HepG2 (cell line): ENCODE results near the gene PISD. TPM values are rescaled to one million over a fixed set of nuclear protein-coding genes. Genes with fewer than 3 reads are reported as not detected.

Experiments used
- ATF7 ChIP-seq, 2 experiments: fragments of 450-650 bp in 1 of 2; sonication (generic) in 1 of 2; formaldehyde crosslinking in 1 of 2; IDR thresholded peaks; 2 replicates each; pipeline versions ENCODE4 v1.4.0 to v1.6.1; 2016 to 2020; ENCODE audit warnings: antibody characterized with exemption in 1 of 2, mild to moderate bottlenecking in 1 of 2, missing genetic modification reagents in 1 of 2
- BORCS8-MEF2B ChIP-seq: sonication (generic); formaldehyde crosslinking; IDR thresholded peaks from 2 replicates; pipeline ENCODE4 v1.8.0; 2022; ENCODE audit warnings: mild to moderate bottlenecking, missing genetic modification reagents
- CBX2 ChIP-seq, 2 experiments: fragments of 200-600 bp in 1 of 2; sonication (generic); formaldehyde crosslinking in 1 of 2; IDR thresholded peaks; 2 replicates each; pipeline versions ENCODE4 v1.7.0 to v1.8.1; 2018 to 2022; ENCODE audit warnings: low read depth in 2 of 2, low read length in 1 of 2, mild to moderate bottlenecking in 1 of 2, missing genetic modification reagents in 1 of 2
- FOSL1 ChIP-seq: sonication (generic); formaldehyde crosslinking; IDR thresholded peaks from 2 replicates; pipeline ENCODE4 v1.9.0; 2021; ENCODE audit warnings: missing genetic modification reagents, borderline replicate concordance
- FOXM1 ChIP-seq: sonication (generic); formaldehyde crosslinking; IDR thresholded peaks from 2 replicates; pipeline ENCODE4 v1.5.0; 2020; ENCODE audit warnings: missing genetic modification reagents
- KDM6A ChIP-seq: IDR thresholded peaks from 2 replicates; pipeline ENCODE4 v1.6.1; 2016; ENCODE audit warnings: low read depth
- NCOR1 ChIP-seq: fragments of 200-600 bp; sonication (generic); IDR thresholded peaks from 2 replicates; pipeline ENCODE4 v1.7.0; 2017; ENCODE audit warnings: antibody characterized with exemption, low read length, borderline replicate concordance
- NFIC ChIP-seq: IDR thresholded peaks from 2 replicates; pipeline ENCODE4 v1.6.1; 2012; ENCODE audit warnings: mild to moderate bottlenecking, low read length, inconsistent platforms
- NFKBIZ ChIP-seq: IDR thresholded peaks from 2 replicates; pipeline ENCODE4 v1.6.1; 2018; ENCODE audit warnings: missing genetic modification reagents, missing compliant biosample characterization
- RARA ChIP-seq: IDR thresholded peaks from 2 replicates; pipeline ENCODE4 v1.6.1; 2016; ENCODE audit warnings: missing genetic modification reagents, missing compliant biosample characterization
- RARG ChIP-seq: sonication (generic); formaldehyde crosslinking; IDR thresholded peaks from 2 replicates; pipeline ENCODE4 v1.4.0; 2020; ENCODE audit warnings: low read depth, mild to moderate bottlenecking, missing genetic modification reagents
- SIX4 ChIP-seq: sonication (generic); formaldehyde crosslinking; IDR thresholded peaks from 2 replicates; pipeline ENCODE4 v1.4.0; 2020; ENCODE audit warnings: missing genetic modification reagents
- SMAD9 ChIP-seq: sonication (generic); formaldehyde crosslinking; IDR thresholded peaks from 2 replicates; pipeline ENCODE4 v1.5.1; 2020; ENCODE audit warnings: mild to moderate bottlenecking, missing genetic modification reagents
- SP4 ChIP-seq: sonication (generic); formaldehyde crosslinking; IDR thresholded peaks from 2 replicates; pipeline ENCODE4 v1.8.1; 2023; ENCODE audit warnings: mild to moderate bottlenecking, missing genetic modification reagents
- SRSF1 ChIP-seq: fragments of 200-400 bp; formaldehyde crosslinking; optimal IDR thresholded peaks from 2 replicates; pipeline ENCODE3; 2017; ENCODE audit warnings: mild to moderate bottlenecking, low read depth, low read length, moderate library complexity
- ZIK1 ChIP-seq: sonication (generic); formaldehyde crosslinking; IDR thresholded peaks from 2 replicates; pipeline ENCODE4 v1.5.0; 2020; ENCODE audit warnings: mild to moderate bottlenecking, low read depth, missing genetic modification reagents, borderline replicate concordance
- ZNF143 ChIP-seq: sonication (generic); formaldehyde crosslinking; IDR thresholded peaks from 2 replicates; pipeline ENCODE4 v1.4.0; 2020; ENCODE audit warnings: missing genetic modification reagents
- ZNF180 ChIP-seq: sonication (generic); formaldehyde crosslinking; IDR thresholded peaks from 2 replicates; pipeline ENCODE4 v1.4.0; 2020; ENCODE audit warnings: low read depth, missing genetic modification reagents, borderline replicate concordance
- ZNF331 ChIP-seq: sonication (generic); formaldehyde crosslinking; IDR thresholded peaks from 2 replicates; pipeline ENCODE4 v1.4.0; 2020; ENCODE audit warnings: missing genetic modification reagents
- ZNF552 ChIP-seq: sonication (generic); formaldehyde crosslinking; IDR thresholded peaks from 2 replicates; pipeline ENCODE4 v1.9.0; 2022; ENCODE audit warnings: missing genetic modification reagents, mild to moderate bottlenecking, borderline replicate concordance
- ZNF660 ChIP-seq: sonication (generic); formaldehyde crosslinking; IDR thresholded peaks from 2 replicates; pipeline ENCODE4 v1.5.1; 2020; ENCODE audit warnings: mild to moderate bottlenecking, low read depth, missing genetic modification reagents, borderline replicate concordance
- ZNF768 ChIP-seq: sonication (generic); formaldehyde crosslinking; IDR thresholded peaks from 2 replicates; pipeline ENCODE4 v1.4.0; 2020; ENCODE audit warnings: missing genetic modification reagents
- polyA plus RNA-seq, 8 experiments: library from polyadenylated mRNA; depleted of rRNA in 3 of 8; stranded (reverse) in 7 of 8; unstranded in 1 of 8; fragments of >200 nt; fragmentation: Illumina TruSeq in 4 of 8; extraction: Trizol in 4 of 8; gene quantifications; 2 replicates each; pipeline versions ENCODE4 v1.2.1 to v1.2.3, GENCODE V29; 2011 to 2016; ENCODE audit warnings: low read depth in 4 of 8, missing spikeins in 1 of 8, mixed read lengths in 1 of 8; ENCODE audit not compliant: insufficient read depth in 1 of 8
- total RNA-seq, 5 experiments: library from RNA; depleted of rRNA; stranded (reverse); fragments of >200 nt; fragmentation: Illumina TruSeq; extraction: Trizol; gene quantifications; 2 replicates each; pipeline ENCODE4 v1.2.3, GENCODE V29; 2016; ENCODE audit warnings: low read depth in 1 of 5
- TF ChIP-seq, protein P1 (sequence below): sonication (generic); formaldehyde crosslinking; IDR thresholded peaks from 2 replicates; pipeline ENCODE4 v1.5.0; 2020; ENCODE audit warnings: missing genetic modification reagents, mild to moderate bottlenecking, borderline replicate concordance
- TF ChIP-seq, protein P2 (sequence below): sonication (generic); formaldehyde crosslinking; IDR thresholded peaks from 2 replicates; pipeline ENCODE4 v1.8.0; 2022; ENCODE audit warnings: missing genetic modification reagents, mild to moderate bottlenecking, borderline replicate concordance
- TF ChIP-seq, protein P3 (sequence below): sonication (generic); formaldehyde crosslinking; IDR thresholded peaks from 2 replicates; pipeline ENCODE4 v1.4.0; 2020; ENCODE audit warnings: missing genetic modification reagents; ENCODE audit errors: not compliant biosample characterization
- TF ChIP-seq, protein P4 (sequence below): IDR thresholded peaks from 2 replicates; pipeline ENCODE4 v1.6.1; 2016; ENCODE audit warnings: low read depth

Gene PISD
- total and polyA plus RNA-seq, 2 of the 13 experiments (the other 11 are each of a cell fraction or from before 2014, with no cell fraction given): 30.1 to 47.7 TPM

DNA sequence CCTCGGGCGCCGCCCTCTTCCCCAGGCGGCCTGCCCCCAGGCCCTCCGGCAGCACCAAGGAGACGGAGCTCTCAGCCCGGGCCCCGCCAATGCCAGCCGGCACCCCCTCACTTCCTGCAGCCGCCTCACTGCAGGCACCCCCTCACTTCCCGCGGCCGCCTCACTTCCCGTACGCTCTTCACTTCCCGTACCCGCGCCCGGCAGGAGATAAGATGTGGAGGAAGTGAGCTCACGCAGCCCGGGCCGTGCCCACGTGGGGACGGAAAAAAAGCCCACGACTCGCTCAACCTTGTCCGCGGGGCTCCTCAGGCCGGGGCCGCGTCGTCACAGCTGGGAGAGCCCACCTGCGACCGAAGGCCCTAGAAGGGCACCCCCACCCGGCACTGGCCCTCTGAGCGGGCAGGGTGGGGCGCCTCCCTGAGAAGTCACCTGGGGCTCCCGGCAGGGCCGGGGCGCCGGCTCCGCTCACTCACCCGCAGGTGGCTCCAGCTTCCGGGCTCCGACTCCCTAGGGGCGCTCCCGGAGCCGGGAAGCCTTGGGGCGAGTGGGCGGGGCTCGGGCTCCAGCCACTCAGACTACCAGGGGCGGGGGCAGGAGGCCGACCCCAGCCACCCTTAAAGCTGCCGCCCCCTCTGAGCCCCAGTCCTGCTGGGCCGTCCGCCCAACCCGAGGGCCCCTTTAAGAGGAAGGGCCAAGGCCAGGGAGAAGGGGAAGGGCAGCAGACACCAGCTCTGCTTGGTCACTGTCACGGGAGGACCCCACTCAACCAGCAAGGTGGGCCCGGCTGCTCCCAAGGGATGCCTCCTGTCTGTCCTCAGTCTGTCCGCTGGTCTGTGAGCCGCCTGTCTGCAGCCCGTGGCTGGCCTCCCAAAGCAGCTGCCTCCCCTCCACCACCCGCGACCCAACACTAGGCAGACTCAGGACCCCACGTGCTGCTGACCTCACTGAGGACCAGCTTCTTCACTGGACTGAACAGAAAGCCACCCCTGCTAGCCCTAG, 31.4 kb downstream of the PISD start (continued):
- TF ChIP-seq ZNF660 (CRISPR knock-in tag): no peak
- 0 out of 2 replicates have a peak, but pooled peaks have one; percentile 13 for TF ChIP-seq NFKBIZ (CRISPR knock-in tag)
- no peak for TF ChIP-seq ATF7 (IDR thresholded peaks at IDR 0.05)
- TF ChIP-seq ATF7 (CRISPR knock-in tag; IDR thresholded peaks at IDR 0.05): no peak
- TF ChIP-seq, protein P1, sequence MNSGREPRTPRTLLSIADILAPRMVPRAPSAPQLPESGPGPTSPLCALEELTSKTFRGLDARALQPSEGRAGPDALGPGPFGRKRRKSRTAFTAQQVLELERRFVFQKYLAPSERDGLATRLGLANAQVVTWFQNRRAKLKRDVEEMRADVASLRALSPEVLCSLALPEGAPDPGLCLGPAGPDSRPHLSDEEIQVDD (CRISPR knock-in tag): no peak
- no peak for TF ChIP-seq KDM6A (CRISPR knock-in tag)
- peak; percentile 43 for TF ChIP-seq SRSF1
- TF ChIP-seq SIX4 (CRISPR knock-in tag): no peak
- no peak for TF ChIP-seq ZNF552
- no peak for TF ChIP-seq ZNF180
- TF ChIP-seq, protein P2, sequence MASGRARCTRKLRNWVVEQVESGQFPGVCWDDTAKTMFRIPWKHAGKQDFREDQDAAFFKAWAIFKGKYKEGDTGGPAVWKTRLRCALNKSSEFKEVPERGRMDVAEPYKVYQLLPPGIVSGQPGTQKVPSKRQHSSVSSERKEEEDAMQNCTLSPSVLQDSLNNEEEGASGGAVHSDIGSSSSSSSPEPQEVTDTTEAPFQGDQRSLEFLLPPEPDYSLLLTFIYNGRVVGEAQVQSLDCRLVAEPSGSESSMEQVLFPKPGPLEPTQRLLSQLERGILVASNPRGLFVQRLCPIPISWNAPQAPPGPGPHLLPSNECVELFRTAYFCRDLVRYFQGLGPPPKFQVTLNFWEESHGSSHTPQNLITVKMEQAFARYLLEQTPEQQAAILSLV (CRISPR knock-in tag): no peak; the same call in 1 of the 2 replicates
- no peak for TF ChIP-seq NCOR1
- TF ChIP-seq, protein P3, sequence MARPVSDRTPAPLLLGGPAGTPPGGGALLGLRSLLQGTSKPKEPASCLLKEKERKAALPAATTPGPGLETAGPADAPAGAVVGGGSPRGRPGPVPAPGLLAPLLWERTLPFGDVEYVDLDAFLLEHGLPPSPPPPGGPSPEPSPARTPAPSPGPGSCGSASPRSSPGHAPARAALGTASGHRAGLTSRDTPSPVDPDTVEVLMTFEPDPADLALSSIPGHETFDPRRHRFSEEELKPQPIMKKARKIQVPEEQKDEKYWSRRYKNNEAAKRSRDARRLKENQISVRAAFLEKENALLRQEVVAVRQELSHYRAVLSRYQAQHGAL (CRISPR knock-in tag): no peak
- no peak for TF ChIP-seq SMAD9
- no peak for TF ChIP-seq RARG (CRISPR knock-in tag)
- no peak for TF ChIP-seq RARA (CRISPR knock-in tag)
- no peak for TF ChIP-seq ZNF143
- TF ChIP-seq FOSL1: no peak
- peak; percentile 54; the same call in 1 of the 2 replicates for TF ChIP-seq SP4 (CRISPR knock-in tag)
- no peak for TF ChIP-seq ZIK1 (CRISPR knock-in tag)
- TF ChIP-seq CBX2 (IDR thresholded peaks at IDR 0.05; ENCODE audit: low read depth, low read length): no peak
- TF ChIP-seq CBX2 (CRISPR knock-in tag; IDR thresholded peaks at IDR 0.05; ENCODE audit: low read depth): peak; percentile 80; the same call in 1 of the 2 replicates
- TF ChIP-seq ZNF331 (CRISPR knock-in tag): no peak
- TF ChIP-seq, protein P4, sequence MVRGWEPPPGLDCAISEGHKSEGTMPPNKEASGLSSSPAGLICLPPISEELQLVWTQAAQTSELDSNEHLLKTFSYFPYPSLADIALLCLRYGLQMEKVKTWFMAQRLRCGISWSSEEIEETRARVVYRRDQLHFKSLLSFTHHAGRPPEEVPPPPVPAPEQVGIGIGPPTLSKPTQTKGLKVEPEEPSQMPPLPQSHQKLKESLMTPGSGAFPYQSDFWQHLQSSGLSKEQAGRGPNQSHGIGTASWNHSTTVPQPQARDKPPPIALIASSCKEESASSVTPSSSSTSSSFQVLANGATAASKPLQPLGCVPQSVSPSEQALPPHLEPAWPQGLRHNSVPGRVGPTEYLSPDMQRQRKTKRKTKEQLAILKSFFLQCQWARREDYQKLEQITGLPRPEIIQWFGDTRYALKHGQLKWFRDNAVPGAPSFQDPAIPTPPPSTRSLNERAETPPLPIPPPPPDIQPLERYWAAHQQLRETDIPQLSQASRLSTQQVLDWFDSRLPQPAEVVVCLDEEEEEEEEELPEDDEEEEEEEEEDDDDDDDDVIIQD (CRISPR knock-in tag): no peak
- no peak; the same call in 1 of the 2 replicates for TF ChIP-seq BORCS8-MEF2B (CRISPR knock-in tag)
- no peak for TF ChIP-seq FOXM1
- TF ChIP-seq NFIC: no peak
- TF ChIP-seq ZNF768 (CRISPR knock-in tag): peak; percentile 16; the same call in 1 of the 2 replicates
